ENCODE data around the gene CRYGB. TPM values are rescaled to one million over a fixed set of nuclear protein-coding genes. Genes with fewer than 3 reads are reported as not detected.

The CRYGB gene
- total RNA-seq, 1 experiment from 2014 or later = not detected

DNA sequence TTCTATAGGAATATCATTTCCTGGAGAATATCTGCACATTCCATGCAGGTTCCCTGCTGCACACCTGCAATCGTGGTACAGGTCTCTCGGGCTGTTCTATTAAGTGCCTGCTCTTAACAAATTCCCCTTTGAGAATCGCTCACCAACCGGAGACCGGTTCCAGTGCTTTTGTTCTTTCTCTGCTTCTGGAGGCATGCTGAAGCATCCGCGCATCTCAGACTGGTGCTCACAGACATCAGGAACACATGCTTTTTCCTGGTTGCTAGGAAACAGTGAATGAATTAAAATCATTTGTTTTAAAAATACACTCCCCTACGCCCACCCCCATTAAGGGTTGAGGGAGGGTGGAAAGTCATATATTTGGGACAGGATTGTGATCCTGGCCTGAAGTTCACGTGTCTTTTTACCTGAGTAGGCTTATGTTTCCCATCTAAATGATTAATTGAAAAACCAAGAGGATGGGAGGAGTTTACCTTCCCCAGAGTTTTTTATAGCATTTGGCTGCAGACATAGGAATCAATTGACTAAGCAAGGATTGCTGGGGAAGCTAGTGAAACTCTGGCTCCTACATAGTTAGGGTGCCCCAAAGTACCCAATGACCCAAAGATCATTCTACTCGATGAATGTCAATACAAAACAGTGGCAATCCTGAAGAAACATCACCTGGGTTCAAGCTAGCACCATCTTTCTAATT lies 44.0 kb upstream of the CRYGB start, which contains the start of gene C2orf80:
TSS of gene C2orf80 (minus strand) at position 221 of the 694 bp plus-strand sequence. CDS start 3,044 bp downstream, outside the sequence.
- Mint-ChIP-seq H3K4me1 (ENCODE audit: insufficient read depth, unreplicated experiment) (no peaks in the 10 kb centered on the region), H3K27ac (ENCODE audit: low read depth, unreplicated experiment) (no peak within 1 kb of the TSS), H3K4me3 (ENCODE audit: unreplicated experiment) (no peak within 1 kb of the TSS), H3K36me3 (ENCODE audit: insufficient read depth, unreplicated experiment) (no peaks in the 10 kb centered on the region), H3K9me3 (ENCODE audit: unreplicated experiment) (no peaks in the 10 kb centered on the region), H3K27me3 (ENCODE audit: insufficient read depth, unreplicated experiment) (peaks cover 2% of the 10 kb centered on the region)
- POLR2A ChIA-PET = no interaction called here
- BruUV-seq (replicated peaks) = no TSS peak
- no peak for DNase-seq (ENCODE audit: unreplicated experiment)
- CTCF ChIA-PET = interaction anchor here (0.6 to 1.1 kb wide), 3 partner anchors 14 to 100 kb away, joined by 3 to 5 read pairs (median 4); no protein-coding TSS in a partner anchor
- intact Hi-C loops (cut with micrococcal nuclease) = no loop called here
- TF ChIP-seq, protein P1, sequence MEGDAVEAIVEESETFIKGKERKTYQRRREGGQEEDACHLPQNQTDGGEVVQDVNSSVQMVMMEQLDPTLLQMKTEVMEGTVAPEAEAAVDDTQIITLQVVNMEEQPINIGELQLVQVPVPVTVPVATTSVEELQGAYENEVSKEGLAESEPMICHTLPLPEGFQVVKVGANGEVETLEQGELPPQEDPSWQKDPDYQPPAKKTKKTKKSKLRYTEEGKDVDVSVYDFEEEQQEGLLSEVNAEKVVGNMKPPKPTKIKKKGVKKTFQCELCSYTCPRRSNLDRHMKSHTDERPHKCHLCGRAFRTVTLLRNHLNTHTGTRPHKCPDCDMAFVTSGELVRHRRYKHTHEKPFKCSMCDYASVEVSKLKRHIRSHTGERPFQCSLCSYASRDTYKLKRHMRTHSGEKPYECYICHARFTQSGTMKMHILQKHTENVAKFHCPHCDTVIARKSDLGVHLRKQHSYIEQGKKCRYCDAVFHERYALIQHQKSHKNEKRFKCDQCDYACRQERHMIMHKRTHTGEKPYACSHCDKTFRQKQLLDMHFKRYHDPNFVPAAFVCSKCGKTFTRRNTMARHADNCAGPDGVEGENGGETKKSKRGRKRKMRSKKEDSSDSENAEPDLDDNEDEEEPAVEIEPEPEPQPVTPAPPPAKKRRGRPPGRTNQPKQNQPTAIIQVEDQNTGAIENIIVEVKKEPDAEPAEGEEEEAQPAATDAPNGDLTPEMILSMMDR (IDR thresholded peaks at IDR 0.05; ENCODE audit: unreplicated experiment) = no peak

DNA sequence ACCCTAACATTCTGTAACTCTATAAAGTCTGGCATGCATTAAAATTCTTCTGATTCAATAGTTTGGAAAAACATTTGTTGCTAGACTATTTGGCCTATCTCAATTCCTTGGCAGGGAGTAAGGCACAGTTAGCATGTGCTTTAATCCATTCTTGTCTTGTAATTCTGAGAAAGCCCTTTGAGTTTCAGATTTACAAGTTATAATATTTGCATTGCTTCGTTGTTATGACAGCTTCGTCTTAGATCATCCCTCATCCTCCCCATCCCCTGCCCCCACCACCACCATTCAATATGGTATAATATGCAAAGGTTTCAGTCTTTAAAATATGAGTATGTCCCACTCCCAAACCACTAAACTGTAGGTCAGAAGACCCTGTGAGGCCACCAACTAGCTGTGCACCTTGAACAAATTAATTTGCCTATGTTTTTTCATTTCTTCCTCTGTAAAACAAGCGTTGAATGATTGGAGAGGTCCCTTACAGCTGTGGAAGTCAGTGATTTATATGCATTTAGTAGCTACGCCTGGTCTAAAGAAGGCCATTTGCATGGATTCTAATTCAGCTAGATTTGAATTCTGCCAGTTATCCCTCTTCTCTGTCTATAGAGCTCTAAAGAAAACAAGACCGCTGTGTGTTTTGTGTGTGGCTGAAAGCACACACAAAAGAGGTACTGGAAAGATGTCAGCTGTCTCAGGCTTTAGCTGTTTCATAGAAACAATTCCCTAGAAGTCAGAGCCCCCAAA lies 43.3 kb upstream of the CRYGB start:
- POLR2A ChIA-PET = no interaction called here
- no peaks in the 10 kb centered on the region for H3K4me1 Mint-ChIP-seq (ENCODE audit: insufficient read depth, unreplicated experiment)

DNA sequence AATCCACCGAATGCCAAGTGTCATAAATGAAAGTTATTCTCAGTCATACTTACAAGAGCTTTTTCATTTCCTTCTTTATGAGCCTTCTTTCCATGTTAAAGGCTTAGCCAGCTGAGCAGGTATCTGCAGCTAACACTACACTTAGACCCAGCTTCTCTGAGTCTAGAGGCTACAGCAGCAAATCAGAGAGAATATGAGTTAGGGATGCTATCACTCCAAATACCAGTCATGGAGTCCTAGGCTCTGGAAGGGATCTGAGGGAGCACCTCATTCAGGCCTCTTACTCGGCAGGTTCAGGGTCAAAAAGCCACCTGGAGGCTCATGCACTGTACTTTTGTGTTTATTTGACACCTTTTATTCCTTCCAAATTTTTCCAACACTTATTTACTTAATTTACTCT lies 40.9 kb upstream of the CRYGB start:
- BruUV-seq (replicated peaks) = no TSS peak
- Mint-ChIP-seq H3K4me1 (ENCODE audit: insufficient read depth, unreplicated experiment) (no peaks in the 10 kb centered on the region), H3K27me3 (ENCODE audit: insufficient read depth, unreplicated experiment) (peaks cover 8% of the 10 kb centered on the region), H3K9me3 (ENCODE audit: unreplicated experiment) (no peaks in the 10 kb centered on the region), H3K27ac (ENCODE audit: low read depth, unreplicated experiment) (no peak overlapping the region), H3K36me3 (ENCODE audit: insufficient read depth, unreplicated experiment) (no peaks in the 10 kb centered on the region), H3K4me3 (ENCODE audit: unreplicated experiment) (no peak overlapping the region)
- TF ChIP-seq, protein P1 (IDR thresholded peaks at IDR 0.05; ENCODE audit: unreplicated experiment) = no peak
- intact Hi-C loops (cut with micrococcal nuclease) = no loop called here
- CTCF ChIA-PET = interaction anchor here (3.1 kb wide), 1 partner anchor 11 kb away, joined by 25 read pairs; no protein-coding TSS in a partner anchor
- POLR2A ChIA-PET = no interaction called here
- no peak for DNase-seq (ENCODE audit: unreplicated experiment)

More for the DNA sequence above, 43.3 kb upstream of the CRYGB start:
- Mint-ChIP-seq H3K4me3 (ENCODE audit: unreplicated experiment) (no peak overlapping the region), H3K9me3 (ENCODE audit: unreplicated experiment) (no peaks in the 10 kb centered on the region), H3K27me3 (ENCODE audit: insufficient read depth, unreplicated experiment) (peaks cover 8% of the 10 kb centered on the region), H3K27ac (ENCODE audit: low read depth, unreplicated experiment) (no peak overlapping the region), H3K36me3 (ENCODE audit: insufficient read depth, unreplicated experiment) (no peaks in the 10 kb centered on the region)
- intact Hi-C loops (cut with micrococcal nuclease) = no loop called here
- BruUV-seq (replicated peaks) = no TSS peak
- TF ChIP-seq, protein P1 (IDR thresholded peaks at IDR 0.05; ENCODE audit: unreplicated experiment) = no peak
- no peak for DNase-seq (ENCODE audit: unreplicated experiment)
- CTCF ChIA-PET = interaction anchor here (0.6 to 1.1 kb wide), 3 partner anchors 14 to 100 kb away, joined by 3 to 5 read pairs (median 4); no protein-coding TSS in a partner anchor

DNA sequence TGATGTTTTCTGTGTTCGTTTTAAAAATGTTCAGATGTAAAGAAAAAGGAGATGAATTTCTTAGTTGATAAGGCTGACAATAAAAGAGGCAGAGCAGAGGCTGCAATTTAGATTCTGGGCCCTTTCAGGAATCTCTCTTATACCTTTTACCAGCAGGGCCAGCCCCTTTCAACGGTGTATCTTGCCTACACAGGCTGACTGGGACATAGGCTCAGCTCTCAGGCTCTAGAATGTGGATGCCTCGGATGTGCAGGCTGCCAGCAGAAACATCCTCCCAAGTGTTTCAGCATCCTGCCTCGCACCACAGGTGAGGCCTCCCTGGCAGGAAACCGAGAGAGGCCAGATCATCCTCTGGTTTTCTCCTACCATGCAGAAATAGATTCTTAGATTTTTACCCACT lies 40.5 kb upstream of the CRYGB start:
- H3K9me3 Mint-ChIP-seq (ENCODE audit: unreplicated experiment) = no peaks in the 10 kb centered on the region
- CTCF ChIA-PET = interaction anchor here (3.1 kb wide), 1 partner anchor 11 kb away, joined by 25 read pairs; no protein-coding TSS in a partner anchor
- no TSS peak for BruUV-seq (replicated peaks)
- TF ChIP-seq, protein P1 (IDR thresholded peaks at IDR 0.05; ENCODE audit: unreplicated experiment) = no peak
- no peaks in the 10 kb centered on the region for H3K36me3 Mint-ChIP-seq (ENCODE audit: insufficient read depth, unreplicated experiment)
- H3K27ac Mint-ChIP-seq (ENCODE audit: low read depth, unreplicated experiment) = no peak overlapping the region
- H3K4me1 Mint-ChIP-seq (ENCODE audit: insufficient read depth, unreplicated experiment) = no peaks in the 10 kb centered on the region
- H3K27me3 Mint-ChIP-seq (ENCODE audit: insufficient read depth, unreplicated experiment) = peaks cover 8% of the 10 kb centered on the region
- no peak for DNase-seq (ENCODE audit: unreplicated experiment)
- no peak overlapping the region for H3K4me3 Mint-ChIP-seq (ENCODE audit: unreplicated experiment)
- intact Hi-C loops (cut with micrococcal nuclease) = no loop called here
- POLR2A ChIA-PET = no interaction called here

All from MCF 10A (cell line).